ENCODE measurements around the gene FAM118A. TPM values are rescaled to one million over a fixed set of nuclear protein-coding genes. Genes with fewer than 3 reads are reported as not detected.
"Not testable (repeated sequence)": the region's sequence is repeated elsewhere in the genome, so short reads cannot be mapped to it uniquely, and the experiment has no call there.

The FAM118A gene
- total RNA-seq, 1 experiment from 2014 or later = 10.1 TPM

DNA sequence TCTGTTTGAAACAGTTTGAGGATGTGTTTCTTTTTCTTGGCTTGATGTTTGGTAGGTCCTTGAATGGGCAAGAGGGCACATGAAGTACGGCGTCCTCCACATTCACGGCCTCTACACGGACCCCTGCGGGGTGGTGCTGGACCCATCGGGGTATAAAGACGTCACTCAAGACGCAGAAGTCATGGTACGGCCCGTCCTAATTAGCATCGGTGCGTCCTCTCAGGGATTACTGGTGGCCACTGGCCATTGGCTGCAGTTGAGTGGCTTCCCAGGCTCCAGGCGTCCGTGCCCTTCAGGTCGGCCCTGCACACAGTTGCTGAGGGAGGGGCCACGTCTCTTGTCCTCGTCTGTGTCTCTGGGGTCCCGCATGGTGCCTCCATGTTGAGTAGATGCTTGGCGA lies 20.8 kb downstream of the FAM118A start:
- DNase-seq (ENCODE audit: low read depth) = no peak

DNA sequence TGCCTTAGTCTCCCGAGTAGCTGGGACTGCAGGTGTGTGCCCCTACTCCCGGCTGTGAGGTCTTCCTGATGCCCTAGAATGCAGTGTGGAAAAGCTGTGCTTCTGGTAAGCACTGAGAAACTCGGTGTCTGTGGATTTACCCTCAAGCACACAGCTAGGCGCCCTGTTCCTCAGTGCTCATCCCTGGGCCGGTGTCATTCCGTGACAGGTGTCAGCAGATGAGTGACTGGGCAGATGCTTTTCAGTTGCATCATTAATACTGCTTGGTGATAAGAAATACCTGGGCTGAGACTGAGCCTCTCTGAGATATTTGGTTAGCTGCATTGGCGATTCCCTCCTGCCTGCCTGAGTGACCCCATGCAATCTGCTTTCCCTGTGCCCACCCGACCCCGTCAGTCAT lies 21.8 kb downstream of the FAM118A start:
- DNase-seq (ENCODE audit: low read depth) = no peak

DNA sequence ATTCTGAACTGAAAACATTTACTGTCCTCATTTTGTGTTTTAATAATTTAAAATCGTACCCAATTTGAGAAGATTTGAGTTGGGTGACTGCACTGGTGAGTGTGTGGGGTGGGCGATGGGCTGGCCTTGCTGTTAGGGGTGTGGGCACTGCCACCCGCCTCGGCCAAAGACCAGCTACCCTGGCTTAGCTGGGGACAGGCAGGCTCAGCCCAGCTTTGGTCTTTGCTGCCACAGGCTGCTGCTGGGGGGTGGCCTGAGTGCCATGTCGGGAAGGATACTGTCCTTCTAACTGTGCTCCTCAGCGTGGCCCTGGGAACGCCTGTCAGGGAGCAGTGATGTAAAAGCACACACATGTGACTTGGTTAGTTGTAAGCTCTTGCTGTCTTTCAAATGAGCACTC lies 22.3 kb downstream of the FAM118A start:
- DNase-seq (ENCODE audit: low read depth) = no peak

DNA sequence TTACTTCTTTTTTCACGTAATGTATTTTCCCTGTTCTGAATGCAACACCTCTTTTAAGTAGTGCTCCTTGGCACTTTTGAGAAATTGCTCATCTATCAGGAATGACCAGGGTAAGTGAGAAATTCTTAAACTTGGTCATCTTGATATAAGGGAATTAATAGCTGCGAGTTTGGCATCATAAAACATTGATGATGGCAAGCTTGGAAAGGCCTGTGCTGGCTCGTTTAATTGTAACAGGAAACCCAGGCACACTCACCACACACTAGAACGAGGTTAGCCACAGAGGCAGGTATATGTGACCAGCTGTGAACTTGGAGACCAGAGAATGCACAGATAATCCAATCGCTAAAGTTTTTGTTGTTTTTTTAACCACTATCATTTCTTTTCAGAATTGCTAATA lies 24.3 kb downstream of the FAM118A start:
- DNase-seq (ENCODE audit: low read depth) = no peak

DNA sequence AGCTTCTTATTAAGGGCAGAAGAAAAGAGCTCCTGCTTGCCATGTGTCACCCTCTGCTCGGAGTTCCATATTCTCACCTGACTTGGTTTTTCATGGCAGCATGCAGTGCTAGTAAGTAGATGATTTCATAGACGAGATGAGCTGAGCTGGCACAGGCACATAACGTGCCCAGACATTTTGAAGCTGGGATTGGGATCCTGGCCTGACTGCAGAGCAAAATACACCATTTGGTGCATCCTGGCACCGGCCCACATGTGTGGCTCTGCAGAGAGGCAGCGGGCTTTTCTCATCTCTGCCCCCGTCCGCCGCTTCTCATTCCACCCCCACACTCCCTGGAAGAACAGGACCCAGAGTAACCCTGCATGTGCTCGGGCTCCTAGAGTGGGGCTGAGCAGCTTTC lies 24.8 kb downstream of the FAM118A start:
- no peak for DNase-seq (ENCODE audit: low read depth)

DNA sequence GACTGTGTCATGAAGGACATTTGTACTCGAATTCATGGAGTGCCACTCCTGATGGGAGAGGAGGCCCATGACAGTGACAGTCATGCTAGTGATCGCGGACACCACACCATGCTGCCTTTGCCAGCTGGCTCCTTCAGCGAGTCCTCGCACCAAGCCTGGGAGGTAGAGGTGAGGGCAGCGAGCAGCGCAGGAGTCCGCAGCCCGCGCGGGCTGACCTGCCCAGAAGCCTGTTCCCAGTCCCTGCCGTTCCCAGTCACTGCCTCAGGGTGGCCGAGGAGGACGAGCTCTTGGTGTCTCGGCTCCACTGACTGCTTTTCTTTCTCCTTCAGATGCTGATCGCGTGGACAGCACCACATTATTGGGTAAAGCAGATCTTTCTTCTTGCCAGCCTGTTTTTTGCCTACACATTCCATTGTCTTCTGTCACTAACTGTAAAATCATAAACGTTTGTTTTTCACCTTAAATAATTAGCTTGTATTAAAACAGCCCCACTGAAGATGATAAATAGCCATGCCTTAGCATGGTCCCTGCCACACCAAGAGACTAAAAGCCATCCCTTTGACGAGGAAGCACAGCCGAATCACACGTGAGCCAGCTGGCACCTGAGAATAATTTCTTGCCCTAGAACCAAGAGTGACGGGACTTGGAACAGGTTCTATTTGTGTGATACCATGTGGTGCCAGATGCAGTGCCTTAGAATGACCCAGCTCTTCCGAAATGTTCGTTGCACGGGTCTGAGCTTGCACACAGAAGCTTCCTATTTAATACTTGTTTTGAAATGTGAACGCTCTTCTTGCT lies 25.5 kb downstream of the FAM118A start:
- no peak for DNase-seq (ENCODE audit: low read depth)

DNA sequence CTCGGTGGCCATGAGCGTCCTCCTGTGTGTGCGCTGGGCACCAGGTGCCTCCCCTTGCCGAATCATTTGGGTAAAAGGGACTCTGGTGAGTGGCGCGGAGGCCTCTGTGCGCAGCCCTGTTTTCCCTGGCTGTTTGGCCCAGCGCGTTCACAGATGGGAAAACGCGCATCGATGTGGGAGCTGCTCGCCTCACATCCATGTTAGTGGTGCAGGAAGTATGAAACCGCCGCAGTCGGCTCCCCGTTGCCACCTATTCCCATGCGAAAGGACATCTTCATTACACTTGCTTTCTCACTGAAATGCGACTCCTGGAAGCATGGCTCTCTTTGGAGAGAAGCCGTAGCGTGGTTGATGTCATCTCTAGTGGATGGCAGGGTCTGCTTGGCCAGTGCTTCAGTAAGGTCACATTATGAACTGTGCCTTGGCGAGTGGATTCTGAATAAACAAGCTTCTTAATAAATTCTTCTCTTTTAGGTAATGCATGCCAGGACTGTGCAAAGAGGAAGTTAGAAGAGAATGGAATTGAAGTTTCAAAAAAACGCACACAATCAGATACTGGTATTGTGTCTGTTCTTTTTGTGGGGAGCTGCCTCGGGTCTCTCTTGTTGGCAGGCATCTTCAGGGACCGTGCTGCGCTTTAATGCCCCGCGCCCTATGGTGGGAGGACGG lies 26.3 kb downstream of the FAM118A start:
- no peak for DNase-seq (ENCODE audit: low read depth)

DNA sequence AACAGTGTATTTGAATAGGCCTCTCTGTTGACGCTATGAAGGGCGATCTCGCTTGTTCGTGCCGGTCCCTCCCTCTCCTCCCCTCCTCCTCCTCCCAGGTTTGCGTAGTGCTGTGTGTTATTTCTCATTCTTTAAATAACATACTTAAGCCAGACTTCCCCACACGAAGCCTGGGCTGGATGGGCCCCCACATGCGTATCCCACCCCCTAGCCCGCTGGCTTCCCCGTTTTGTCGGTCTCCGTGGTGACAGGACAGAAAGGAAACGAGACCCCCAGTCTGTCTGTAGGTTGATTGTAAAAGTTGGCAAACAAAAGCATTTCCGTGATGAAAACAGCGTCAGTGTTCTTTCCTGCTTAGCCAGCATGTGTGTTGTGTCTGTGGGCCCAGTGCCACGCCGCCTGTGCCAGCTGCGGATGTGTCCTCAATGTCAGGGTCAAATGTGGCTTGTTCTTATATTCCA lies 27.3 kb downstream of the FAM118A start:
- DNase-seq (ENCODE audit: low read depth) = no peak

DNA sequence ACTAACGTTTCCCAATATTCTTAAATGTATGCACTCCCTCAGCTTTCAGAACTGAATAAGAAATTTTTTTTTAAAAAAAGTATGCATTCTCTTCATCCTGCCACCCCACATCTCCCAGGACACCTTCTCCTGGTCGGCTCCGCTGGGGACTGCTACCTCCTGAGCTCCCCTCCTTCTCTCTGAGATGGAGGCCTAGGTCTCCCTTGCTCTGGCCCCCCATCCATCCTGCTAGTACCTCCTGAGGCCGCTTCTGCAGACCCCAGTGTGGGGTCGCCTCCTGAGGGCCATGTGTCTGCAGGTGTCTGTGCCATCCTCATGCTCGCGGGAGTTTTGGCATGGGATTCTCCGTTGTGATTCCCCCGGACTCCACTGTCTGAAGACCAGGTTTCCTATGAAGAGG lies 27.8 kb downstream of the FAM118A start:
- DNase-seq (ENCODE audit: low read depth) = no peak

DNA sequence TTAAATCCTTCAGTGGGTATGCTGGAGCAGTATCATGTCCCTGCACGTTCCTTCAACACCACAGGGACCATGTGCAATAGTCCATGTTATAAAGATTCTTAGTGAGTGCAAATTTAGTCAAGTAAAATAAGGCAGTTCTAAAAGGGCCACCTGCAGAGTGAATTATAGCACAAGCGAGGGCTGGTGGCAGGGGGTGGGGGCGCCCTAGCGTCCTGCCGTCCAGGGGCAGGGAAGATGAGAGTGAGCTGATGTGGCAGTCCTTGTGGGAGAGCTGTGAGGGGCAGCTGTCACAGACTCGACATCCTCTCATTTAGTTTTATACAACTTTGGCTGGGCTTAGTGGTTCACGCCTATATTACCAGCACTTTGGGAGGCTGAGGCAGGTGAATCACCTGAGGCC lies 29.1 kb downstream of the FAM118A start:
- DNase-seq (ENCODE audit: low read depth) = no peak

DNA sequence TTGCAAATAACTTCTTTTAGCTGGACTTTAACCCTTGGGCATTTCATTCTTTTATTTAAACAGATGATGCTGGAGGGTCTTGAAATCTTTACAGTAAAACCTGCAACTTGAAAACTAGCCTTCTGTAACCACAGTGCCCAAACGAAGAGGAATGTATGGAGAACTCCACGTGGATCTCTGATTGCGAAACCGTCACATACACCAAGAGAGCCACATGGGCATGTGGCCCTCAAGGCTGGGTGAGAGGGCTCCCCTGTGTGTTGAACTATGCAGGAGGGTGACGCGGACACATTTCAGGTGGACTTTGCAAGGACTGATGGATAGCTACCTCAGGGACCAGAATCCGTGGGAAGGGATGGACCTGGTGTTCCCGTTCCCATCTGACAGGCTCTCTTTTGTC lies 30.6 kb downstream of the FAM118A start:
- no peak for DNase-seq (ENCODE audit: low read depth)

DNA sequence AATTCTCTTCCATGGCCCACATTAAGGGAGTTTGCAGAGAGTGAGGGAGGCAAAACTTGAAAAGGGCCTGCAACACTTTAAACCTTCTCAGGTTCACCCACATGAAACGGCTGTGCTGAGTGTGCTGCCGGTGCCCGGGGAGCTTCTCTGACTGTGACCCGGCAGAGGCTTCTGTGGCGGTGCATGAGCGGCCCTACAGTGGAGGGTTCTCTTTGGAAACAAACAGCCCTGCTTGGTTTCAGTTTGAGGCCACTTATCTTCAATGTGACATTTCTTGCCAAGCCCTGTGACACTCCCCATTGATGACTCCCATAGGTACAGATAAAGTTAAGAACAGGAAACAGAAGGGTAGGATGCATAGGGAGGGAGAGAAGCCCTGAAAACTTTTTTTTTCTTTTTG lies 31.8 kb downstream of the FAM118A start:
- no peak for DNase-seq (ENCODE audit: low read depth)

DNA sequence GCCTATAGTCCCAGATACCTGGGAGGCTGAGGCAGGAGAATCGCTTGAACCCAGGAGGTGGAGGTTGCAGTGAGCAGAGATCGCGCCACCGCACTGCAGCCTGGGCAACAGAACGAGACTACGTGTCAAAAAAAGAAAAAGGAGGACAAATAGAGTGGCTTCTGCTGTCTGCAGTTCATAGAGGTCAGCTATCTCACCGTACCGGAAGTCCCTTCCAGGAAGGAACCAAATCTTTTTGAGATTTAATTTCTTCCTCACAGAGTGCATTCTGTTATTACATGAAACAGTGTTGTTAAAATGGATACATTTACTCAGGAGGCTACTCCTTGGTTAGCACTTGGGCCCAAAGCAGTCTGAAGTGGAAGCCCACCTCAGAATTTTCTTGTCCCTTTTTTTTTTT lies 33.4 kb downstream of the FAM118A start:
- DNase-seq (ENCODE audit: low read depth) = no peak

DNA sequence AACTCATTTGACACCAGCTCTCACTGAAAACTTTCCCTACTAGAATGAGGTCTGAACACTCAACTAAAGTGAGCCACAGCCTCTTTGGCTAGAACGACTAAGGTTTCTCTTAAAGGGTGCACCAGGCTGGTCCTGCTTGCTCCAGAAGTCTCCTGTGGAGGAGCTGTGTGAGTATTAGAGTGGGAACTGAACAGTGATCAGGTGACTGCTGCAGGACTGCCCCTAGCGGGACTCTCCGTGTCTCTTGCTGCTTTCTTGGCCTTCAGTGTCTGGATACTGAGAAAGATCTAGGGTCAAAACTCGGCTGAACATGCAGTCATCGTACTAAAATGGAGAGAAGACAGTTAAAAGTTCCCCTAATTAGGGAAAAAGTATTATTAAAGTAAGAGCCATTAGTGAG lies 34.6 kb downstream of the FAM118A start:
- peak; percentile 10 for DNase-seq (ENCODE audit: low read depth)

DNA sequence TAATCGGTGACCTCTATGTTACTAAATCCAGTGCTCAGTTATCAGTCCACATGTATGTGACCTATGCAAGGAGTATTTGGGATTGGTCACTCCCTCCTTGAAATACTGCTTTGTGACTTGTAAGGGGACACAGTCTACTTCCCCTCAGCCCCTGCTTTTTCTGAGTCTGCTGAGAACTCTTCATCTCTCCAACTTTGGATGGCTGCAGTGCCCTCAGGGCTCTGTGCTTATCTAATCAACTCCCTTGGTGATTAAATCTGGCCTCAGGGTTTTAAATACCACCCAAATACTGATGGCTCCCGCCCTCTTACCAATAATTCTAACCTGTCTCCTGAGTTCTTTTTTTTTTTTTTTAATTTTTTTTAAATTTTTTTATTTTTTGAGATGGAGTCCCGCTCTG lies 40.2 kb downstream of the FAM118A start:
- DNase-seq (ENCODE audit: low read depth) = no peak

DNA sequence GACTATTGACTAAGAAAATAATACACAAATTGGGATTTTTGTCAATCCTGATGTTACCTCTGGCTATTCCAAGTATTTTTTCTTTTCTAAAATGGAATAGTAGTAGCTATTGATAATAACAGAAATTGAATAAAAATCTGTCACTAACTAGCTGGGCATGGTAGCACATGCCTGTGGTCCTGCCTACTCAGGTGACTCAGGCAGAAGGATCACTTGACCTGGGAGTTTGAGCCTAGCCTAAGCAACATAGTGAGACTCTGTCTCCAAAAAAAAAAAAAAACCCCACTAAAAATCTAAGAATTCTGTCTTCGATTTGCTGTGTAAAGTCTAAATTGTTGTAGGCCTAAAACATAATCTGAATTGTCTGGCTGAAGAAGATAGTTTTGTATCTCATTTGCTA lies 42.2 kb downstream of the FAM118A start:
- DNase-seq (ENCODE audit: low read depth) = no peak

DNA sequence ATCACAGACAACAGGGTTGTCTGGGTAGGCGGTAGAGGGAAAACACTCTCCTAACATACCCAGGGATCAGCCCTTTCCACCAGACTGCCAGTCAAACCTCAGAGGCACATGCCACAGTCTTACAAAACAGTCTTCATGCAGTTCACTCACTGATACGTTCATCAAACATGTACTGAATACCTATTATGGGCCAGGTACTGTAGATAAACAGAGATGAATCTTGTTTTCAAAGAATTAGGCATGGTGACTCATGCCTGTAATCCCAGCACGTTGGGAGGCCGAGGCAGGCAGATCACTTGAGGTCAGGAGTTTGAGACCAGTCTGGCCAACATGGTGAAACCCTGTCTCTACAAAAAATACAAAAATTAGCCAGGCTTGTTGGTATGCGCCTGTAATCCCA lies 43.0 kb downstream of the FAM118A start:
- not testable (repeated sequence) for DNase-seq (ENCODE audit: low read depth)

DNA sequence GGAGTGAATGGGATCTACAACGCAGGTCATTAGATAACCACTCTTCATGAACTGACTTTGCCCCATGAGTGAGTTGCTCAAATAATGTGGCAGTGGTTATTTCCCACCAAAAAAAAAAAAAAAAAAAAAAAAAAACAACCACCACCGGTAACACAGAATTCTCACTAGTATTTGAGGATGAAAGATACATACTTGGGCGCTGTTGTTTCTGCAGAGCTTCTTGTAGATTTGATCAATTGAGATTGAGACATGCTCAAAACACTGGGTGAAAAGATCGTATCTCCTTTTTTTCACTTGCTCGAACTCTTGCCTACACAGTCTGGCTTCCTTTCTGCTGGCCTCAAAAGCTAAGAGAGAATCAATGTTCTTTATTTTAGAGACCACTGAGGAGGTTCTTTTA lies 44.1 kb downstream of the FAM118A start:
- no peak for DNase-seq (ENCODE audit: low read depth)

DNA sequence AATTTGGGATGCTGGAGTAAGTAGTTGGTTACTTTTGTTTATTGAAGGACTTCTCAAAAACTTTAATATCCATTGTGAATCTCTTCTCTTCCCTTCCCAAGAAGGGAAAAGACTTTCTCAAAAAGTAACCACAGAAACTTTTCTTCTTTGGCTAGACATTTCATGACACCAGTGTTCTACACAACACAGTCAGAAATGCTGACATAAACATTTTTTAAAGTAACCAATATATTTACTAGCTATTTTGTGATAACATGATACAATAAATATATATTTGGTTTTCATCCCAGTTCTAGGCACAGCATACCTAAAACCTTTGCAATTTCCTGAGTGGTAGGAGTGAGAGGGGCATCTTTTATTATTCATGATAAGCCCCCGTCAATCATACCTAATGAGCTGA lies 47.8 kb downstream of the FAM118A start:
- DNase-seq (ENCODE audit: low read depth) = no peak

DNA sequence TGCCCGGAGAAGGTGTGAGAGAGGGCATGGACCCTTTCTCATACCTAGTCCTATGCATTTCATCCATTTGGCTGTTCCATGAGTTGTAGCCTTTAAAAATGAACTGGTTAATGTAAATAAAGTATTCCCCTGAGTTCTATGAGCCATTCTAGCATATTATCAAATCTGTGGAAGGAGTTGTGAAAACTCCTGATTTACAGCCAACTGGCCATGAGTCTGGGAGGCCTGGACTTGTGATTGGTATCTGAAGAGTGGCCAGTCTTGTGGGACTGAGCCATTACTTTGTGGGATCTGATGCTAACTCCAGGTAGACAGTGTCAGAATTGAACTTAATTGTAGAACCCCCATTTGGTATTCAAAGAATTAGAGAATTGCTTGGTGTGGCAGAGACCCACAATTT lies 48.4 kb downstream of the FAM118A start:
- DNase-seq (ENCODE audit: low read depth) = no peak

DNA sequence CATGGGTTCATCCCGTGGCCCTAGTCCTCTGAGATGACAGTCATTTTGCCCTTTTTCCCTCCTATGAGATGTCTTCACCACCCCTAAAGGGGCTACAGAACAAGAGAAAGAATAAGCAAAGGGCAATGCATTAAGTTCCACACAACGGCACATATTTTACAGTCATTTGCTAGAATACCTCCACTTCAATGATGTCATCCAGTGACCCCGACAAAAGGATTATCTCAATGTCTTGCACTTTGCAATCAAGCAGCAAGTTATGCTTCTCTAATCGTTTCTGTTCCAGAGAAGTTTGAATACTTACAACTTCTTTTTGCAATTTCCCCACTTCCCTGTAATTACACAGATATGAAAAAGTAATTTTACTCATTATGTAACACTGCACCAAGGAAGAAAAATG lies 49.9 kb downstream of the FAM118A start:
- no peak for DNase-seq (ENCODE audit: low read depth)

DNA sequence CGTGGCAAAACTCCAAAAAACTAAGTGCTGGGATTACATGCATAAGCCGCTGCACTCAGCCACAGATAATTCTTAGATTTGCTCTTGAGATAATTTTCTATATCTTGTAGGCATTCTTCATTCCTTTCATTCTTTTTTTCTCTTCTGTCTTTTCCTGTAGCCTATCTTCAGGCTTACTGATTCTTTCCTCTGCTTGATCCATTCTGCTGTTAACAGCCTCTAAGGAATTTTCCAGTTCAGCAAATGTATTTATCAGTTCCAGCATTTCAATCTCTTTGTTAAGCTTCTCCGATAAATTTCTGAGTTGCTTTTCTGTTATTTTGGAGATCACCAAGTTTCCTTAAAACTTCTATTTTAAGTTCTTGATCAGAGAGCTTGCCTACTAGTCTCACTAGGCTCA lies 57.0 kb downstream of the FAM118A start:
- DNase-seq (ENCODE audit: low read depth) = no peak

DNA sequence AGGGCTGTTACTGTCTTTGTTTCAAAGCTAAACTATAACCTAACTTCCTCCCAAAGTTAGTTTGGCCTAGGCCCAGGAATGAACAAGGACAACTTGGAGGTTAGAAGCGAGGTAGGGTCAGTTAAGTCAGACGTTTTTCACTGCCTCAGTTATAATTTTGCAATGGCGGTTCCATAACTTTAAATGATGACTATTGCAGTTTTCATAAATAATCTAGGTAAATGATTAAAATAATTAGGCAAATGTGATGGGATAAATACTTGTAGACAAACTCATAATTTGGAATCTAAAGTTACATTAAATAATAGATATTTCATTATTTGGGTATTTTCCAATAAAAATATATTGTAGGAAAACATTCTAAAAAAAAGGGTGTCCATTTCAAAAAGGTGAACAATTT lies 63.9 kb downstream of the FAM118A start:
- not testable (repeated sequence) for DNase-seq (ENCODE audit: low read depth)

DNA sequence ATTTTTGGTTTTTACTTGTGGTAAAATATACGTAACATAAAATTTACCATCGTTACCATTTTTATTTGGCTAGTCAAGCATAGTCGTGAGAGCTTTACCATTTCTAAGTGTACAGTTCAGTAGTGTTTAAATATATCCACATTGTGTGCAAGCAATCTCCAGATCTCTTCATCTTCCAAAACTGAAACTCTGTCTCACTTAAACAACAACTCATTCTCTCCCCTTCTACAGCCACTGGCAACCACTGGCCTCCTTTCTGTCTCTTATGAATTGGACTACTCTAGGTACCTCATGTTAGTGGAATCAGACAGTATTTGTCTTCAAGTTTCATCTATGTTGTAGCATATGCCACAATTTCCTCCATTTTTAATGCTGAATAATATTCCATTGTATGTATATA lies 66.3 kb downstream of the FAM118A start:
- no peak for DNase-seq (ENCODE audit: low read depth)

All from Daoy (cell line).